HepG2 (cell line): ENCODE results near the gene ST6GALNAC4. TPM values are rescaled to one million over a fixed set of nuclear protein-coding genes. Genes with fewer than 3 reads are reported as not detected.

Experiments used
- AGO1 ChIP-seq: fragments of 200-400 bp; formaldehyde crosslinking; IDR thresholded peaks from 2 replicates; pipeline ENCODE4 v1.6.1; 2017; ENCODE audit warnings: mild to moderate bottlenecking, low read depth, low read length, moderate library complexity; ENCODE audit not compliant: poor library complexity, severe bottlenecking
- CBX2 ChIP-seq, 2 experiments: fragments of 200-600 bp in 1 of 2; sonication (generic); formaldehyde crosslinking in 1 of 2; IDR thresholded peaks; 2 replicates each; pipeline versions ENCODE4 v1.7.0 to v1.8.1; 2018 to 2022; ENCODE audit warnings: low read depth in 2 of 2, low read length in 1 of 2, mild to moderate bottlenecking in 1 of 2, missing genetic modification reagents in 1 of 2
- FOXK1 ChIP-seq: sonication (generic); formaldehyde crosslinking; IDR thresholded peaks from 2 replicates; pipeline ENCODE4 v1.4.0; 2020; ENCODE audit warnings: low read depth, missing genetic modification reagents, borderline replicate concordance
- GPBP1L1 ChIP-seq: sonication (generic); formaldehyde crosslinking; IDR thresholded peaks from 2 replicates; pipeline ENCODE4 v1.5.0; 2020; ENCODE audit warnings: mild to moderate bottlenecking, missing genetic modification reagents
- GTF3A ChIP-seq: sonication (generic); formaldehyde crosslinking; conservative IDR thresholded peaks from 2 replicates; pipeline ENCODE4 v1.4.0; 2020; ENCODE audit warnings: mild to moderate bottlenecking, missing genetic modification reagents
- MAX ChIP-seq: IDR thresholded peaks from 2 replicates; pipeline ENCODE4 v1.6.1; 2012; ENCODE audit warnings: inconsistent platforms
- MAZ ChIP-seq, 2 experiments: sonication (generic) in 1 of 2; formaldehyde crosslinking in 1 of 2; IDR thresholded peaks; 2 replicates each; pipeline versions ENCODE4 v1.5.0 to v1.6.1; 2012 to 2020; ENCODE audit warnings: low read depth in 2 of 2, mild to moderate bottlenecking in 2 of 2, borderline replicate concordance in 1 of 2, improper control_type of control experiment in 1 of 2, low read length in 1 of 2, missing genetic modification reagents in 1 of 2, moderate library complexity in 1 of 2
- MED13 ChIP-seq: sonication (generic); formaldehyde crosslinking; IDR thresholded peaks from 2 replicates; pipeline ENCODE4 v1.5.0; 2020; ENCODE audit warnings: missing genetic modification reagents
- RNF2 ChIP-seq: fragments of 450-650 bp; conservative IDR thresholded peaks from 2 replicates; pipeline ENCODE4 v1.6.1; 2016; ENCODE audit warnings: low read depth
- SMAD3 ChIP-seq: sonication (generic); formaldehyde crosslinking; IDR thresholded peaks from 2 replicates; pipeline ENCODE4 v1.4.0; 2020; ENCODE audit warnings: missing genetic modification reagents
- SYNCRIP ChIP-seq: fragments of 200-400 bp; formaldehyde crosslinking; IDR thresholded peaks from 2 replicates; pipeline ENCODE4 v1.6.1; 2018; ENCODE audit warnings: mild to moderate bottlenecking, low read depth, low read length; ENCODE audit not compliant: insufficient read depth
- THAP11 ChIP-seq: IDR thresholded peaks from 2 replicates; pipeline ENCODE4 v1.6.1; 2016; ENCODE audit warnings: missing biosample characterization, missing genetic modification reagents
- ZNF234 ChIP-seq: sonication (generic); formaldehyde crosslinking; conservative IDR thresholded peaks from 2 replicates; pipeline ENCODE4 v1.5.1; 2020; ENCODE audit warnings: mild to moderate bottlenecking, missing genetic modification reagents
- ZNF282 ChIP-seq: fragments of 450-650 bp; IDR thresholded peaks from 2 replicates; pipeline ENCODE4 v1.6.1; 2018; ENCODE audit not compliant: partially characterized antibody
- ZNF326 ChIP-seq: sonication (generic); formaldehyde crosslinking; IDR thresholded peaks from 2 replicates; pipeline ENCODE4 v1.4.0; 2020; ENCODE audit warnings: missing genetic modification reagents, borderline replicate concordance
- ZNF414 ChIP-seq: sonication (generic); formaldehyde crosslinking; IDR thresholded peaks from 2 replicates; pipeline ENCODE4 v1.5.0; 2020; ENCODE audit warnings: missing genetic modification reagents
- ZNF530 ChIP-seq: sonication (generic); formaldehyde crosslinking; IDR thresholded peaks from 2 replicates; pipeline ENCODE4 v1.5.0; 2020; ENCODE audit warnings: low read depth, mild to moderate bottlenecking, missing genetic modification reagents
- ZNF546 ChIP-seq: sonication (generic); formaldehyde crosslinking; conservative IDR thresholded peaks from 2 replicates; pipeline ENCODE4 v1.8.1; 2023; ENCODE audit warnings: mild to moderate bottlenecking, missing genetic modification reagents
- ZNF547 ChIP-seq: sonication (generic); formaldehyde crosslinking; IDR thresholded peaks from 2 replicates; pipeline ENCODE4 v1.5.1; 2020; ENCODE audit warnings: mild to moderate bottlenecking, missing genetic modification reagents
- ZNF724P ChIP-seq: sonication (generic); formaldehyde crosslinking; IDR thresholded peaks from 2 replicates; pipeline ENCODE4 v1.8.0; 2022; ENCODE audit warnings: missing genetic modification reagents, borderline replicate concordance
- ZNF839 ChIP-seq: sonication (generic); formaldehyde crosslinking; IDR thresholded peaks from 2 replicates; pipeline ENCODE4 v1.4.0; 2020; ENCODE audit warnings: missing genetic modification reagents, mild to moderate bottlenecking, borderline replicate concordance
- polyA plus RNA-seq, 8 experiments: library from polyadenylated mRNA; depleted of rRNA in 3 of 8; stranded (reverse) in 7 of 8; unstranded in 1 of 8; fragments of >200 nt; fragmentation: Illumina TruSeq in 4 of 8; extraction: Trizol in 4 of 8; gene quantifications; 2 replicates each; pipeline versions ENCODE4 v1.2.1 to v1.2.3, GENCODE V29; 2011 to 2016; ENCODE audit warnings: low read depth in 4 of 8, missing spikeins in 1 of 8, mixed read lengths in 1 of 8; ENCODE audit not compliant: insufficient read depth in 1 of 8
- total RNA-seq, 5 experiments: library from RNA; depleted of rRNA; stranded (reverse); fragments of >200 nt; fragmentation: Illumina TruSeq; extraction: Trizol; gene quantifications; 2 replicates each; pipeline ENCODE4 v1.2.3, GENCODE V29; 2016; ENCODE audit warnings: low read depth in 1 of 5
- TF ChIP-seq, protein P1 (sequence below): sonication (generic); formaldehyde crosslinking; conservative IDR thresholded peaks from 2 replicates; pipeline ENCODE4 v1.4.0; 2020; ENCODE audit warnings: missing genetic modification reagents
- TF ChIP-seq, protein P2 (sequence below): sonication (generic); formaldehyde crosslinking; IDR thresholded peaks from 2 replicates; pipeline ENCODE4 v1.8.0; 2022; ENCODE audit warnings: mild to moderate bottlenecking, missing genetic modification reagents, moderate library complexity

ST6GALNAC4 gene
- total and polyA plus RNA-seq, 2 of the 13 experiments (the other 11 are each of a cell fraction or from before 2014, with no cell fraction given): 18.8 to 27.7 TPM

- no peak for TF ChIP-seq ZNF530
- TF ChIP-seq MAX: peak; percentile 33; the same call in 1 of the 2 replicates
- TF ChIP-seq ZNF282: no peak
- TF ChIP-seq ZNF724P: no peak
- TF ChIP-seq ZNF547 (CRISPR knock-in tag): no peak
- no peak for TF ChIP-seq GPBP1L1 (CRISPR knock-in tag)
- peak; percentile 45; the same call in 1 of the 2 replicates for TF ChIP-seq ZNF839 (CRISPR knock-in tag)
- TF ChIP-seq ZNF234 (CRISPR knock-in tag): no peak
- peak; percentile 72; the same call in 1 of the 2 replicates for TF ChIP-seq FOXK1
- no peak for TF ChIP-seq SYNCRIP
- TF ChIP-seq RNF2: no peak
- TF ChIP-seq, protein P1, sequence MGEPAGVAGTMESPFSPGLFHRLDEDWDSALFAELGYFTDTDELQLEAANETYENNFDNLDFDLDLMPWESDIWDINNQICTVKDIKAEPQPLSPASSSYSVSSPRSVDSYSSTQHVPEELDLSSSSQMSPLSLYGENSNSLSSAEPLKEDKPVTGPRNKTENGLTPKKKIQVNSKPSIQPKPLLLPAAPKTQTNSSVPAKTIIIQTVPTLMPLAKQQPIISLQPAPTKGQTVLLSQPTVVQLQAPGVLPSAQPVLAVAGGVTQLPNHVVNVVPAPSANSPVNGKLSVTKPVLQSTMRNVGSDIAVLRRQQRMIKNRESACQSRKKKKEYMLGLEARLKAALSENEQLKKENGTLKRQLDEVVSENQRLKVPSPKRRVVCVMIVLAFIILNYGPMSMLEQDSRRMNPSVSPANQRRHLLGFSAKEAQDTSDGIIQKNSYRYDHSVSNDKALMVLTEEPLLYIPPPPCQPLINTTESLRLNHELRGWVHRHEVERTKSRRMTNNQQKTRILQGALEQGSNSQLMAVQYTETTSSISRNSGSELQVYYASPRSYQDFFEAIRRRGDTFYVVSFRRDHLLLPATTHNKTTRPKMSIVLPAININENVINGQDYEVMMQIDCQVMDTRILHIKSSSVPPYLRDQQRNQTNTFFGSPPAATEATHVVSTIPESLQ (CRISPR knock-in tag): no peak
- TF ChIP-seq AGO1: no peak
- TF ChIP-seq ZNF414 (CRISPR knock-in tag): peak; percentile 72; the same call in 1 of the 2 replicates
- TF ChIP-seq THAP11 (CRISPR knock-in tag): peak; percentile 73
- TF ChIP-seq GTF3A (CRISPR knock-in tag): no peak
- TF ChIP-seq SMAD3: peak; percentile 62; the same call in 1 of the 2 replicates
- no peak for TF ChIP-seq CBX2 (IDR thresholded peaks at IDR 0.05; ENCODE audit: low read depth, low read length)
- TF ChIP-seq CBX2 (CRISPR knock-in tag; IDR thresholded peaks at IDR 0.05; ENCODE audit: low read depth): no peak
- TF ChIP-seq ZNF546 (CRISPR knock-in tag): no peak
- TF ChIP-seq MAZ (IDR thresholded peaks at IDR 0.05; ENCODE audit: borderline replicate concordance, low read depth, low read length): peak; percentile 78; the same call in 1 of the 2 replicates
- no peak; the same call in 1 of the 2 replicates for TF ChIP-seq MAZ (CRISPR knock-in tag; IDR thresholded peaks at IDR 0.05; ENCODE audit: low read depth)
- no peak for TF ChIP-seq ZNF326 (CRISPR knock-in tag)
- no peak for TF ChIP-seq MED13 (CRISPR knock-in tag)
- TF ChIP-seq, protein P2, sequence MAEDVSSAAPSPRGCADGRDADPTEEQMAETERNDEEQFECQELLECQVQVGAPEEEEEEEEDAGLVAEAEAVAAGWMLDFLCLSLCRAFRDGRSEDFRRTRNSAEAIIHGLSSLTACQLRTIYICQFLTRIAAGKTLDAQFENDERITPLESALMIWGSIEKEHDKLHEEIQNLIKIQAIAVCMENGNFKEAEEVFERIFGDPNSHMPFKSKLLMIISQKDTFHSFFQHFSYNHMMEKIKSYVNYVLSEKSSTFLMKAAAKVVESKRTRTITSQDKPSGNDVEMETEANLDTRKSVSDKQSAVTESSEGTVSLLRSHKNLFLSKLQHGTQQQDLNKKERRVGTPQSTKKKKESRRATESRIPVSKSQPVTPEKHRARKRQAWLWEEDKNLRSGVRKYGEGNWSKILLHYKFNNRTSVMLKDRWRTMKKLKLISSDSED: no peak
These were observed 13.0 kb downstream of the ST6GALNAC4 start (continued) for GRCh38 chr9:127903557-127904475.
